Esophagus muscularis mucosa (tissue), 4 donors: ENCODE measurements around the gene DNMT3B. TPM values are rescaled to one million over a fixed set of nuclear protein-coding genes. Genes with fewer than 3 reads are reported as not detected.

Experiments
- DNase-seq: peaks from one replicate; pipeline ENCODE4 v3.0.0-alpha.2; 2017; ENCODE audit errors: extremely low spot score
- H3K27ac ChIP-seq, 4 donors: fragments of 200-600 bp; sonication (generic); replicated peaks in 1 of 4; 1 replicate in 3 of 4; 2 replicates in 1 of 4; pipeline ENCODE4 v1.5.1; 2016 to 2019; ENCODE audit warnings: mild to moderate bottlenecking in 1 of 4
- H3K27me3 ChIP-seq, 4 donors: fragments of 200-600 bp; sonication (generic); one replicate each; pipeline versions ENCODE4 v1.5.1 to v1.6.0; 2016 to 2019
- H3K36me3 ChIP-seq, 4 donors: fragments of 200-600 bp; sonication (generic); one replicate each; pipeline ENCODE4 v1.5.1; 2016 to 2019
- H3K4me1 ChIP-seq, 4 donors: fragments of 200-600 bp; sonication (generic); one replicate each; pipeline ENCODE4 v1.5.1; 2016 to 2019
- H3K4me3 ChIP-seq, 4 donors: fragments of 200-600 bp; sonication (generic); 1 replicate in 2 of 4; 2 replicates in 2 of 4; pipeline ENCODE4 v1.5.1; 2016 to 2019; ENCODE audit warnings: mild to moderate bottlenecking in 4 of 4, moderate library complexity in 1 of 4
- H3K9me3 ChIP-seq, 4 donors: fragments of 200-600 bp; sonication (generic); 1 replicate in 3 of 4; 2 replicates in 1 of 4; pipeline ENCODE4 v1.5.1; 2016 to 2019
- EP300 ChIP-seq: sonication (generic); formaldehyde crosslinking; IDR thresholded peaks from one replicate; pipeline ENCODE4 v1.6.1; 2017; ENCODE audit warnings: antibody characterized with exemption
- POLR2A ChIP-seq: fragments of 450-650 bp; IDR thresholded peaks from one replicate; pipeline ENCODE4 v1.6.1; 2017; ENCODE audit warnings: antibody characterized with exemption, moderate library complexity, mild to moderate bottlenecking, low read depth
- POLR2AphosphoS5 ChIP-seq, 2 donors: sonication (generic); formaldehyde crosslinking; IDR thresholded peaks; one replicate each; pipeline ENCODE4 v1.6.1; 2017; ENCODE audit warnings: antibody characterized with exemption in 2 of 2
- WGBS: methylation state at CpG from one replicate; pipeline ENCODE4 v1.1.5; 2018; 5-methylcytosine and 5-hydroxymethylcytosine counted together
- intact Hi-C: fragments of 100-400 bp; cut with DNase I; formaldehyde crosslinking; loops from one replicate; pipeline ENCODE4 v1.15.1; 2023
- total RNA-seq, 4 donors: library from RNA; depleted of rRNA; stranded (reverse); fragments of >200 nt; gene quantifications; one replicate each; pipeline versions ENCODE4 v1.1.0 to v1.2.1, GENCODE V29; 2016
- TF ChIP-seq, protein P1 (sequence below), 3 experiments: fragments of 200-600 bp in 2 of 3; fragments of 450-650 bp in 1 of 3; sonication (generic) in 2 of 3; IDR thresholded peaks; one replicate each; pipeline ENCODE4 v1.5.1; 2017 to 2019; ENCODE audit warnings: antibody characterized with exemption in 3 of 3, mild to moderate bottlenecking in 2 of 3, moderate library complexity in 1 of 3

Gene DNMT3B
- total RNA-seq, 4 donors from 2014 or later, result 0.40 to 0.97 (median 0.66) TPM

DNA sequence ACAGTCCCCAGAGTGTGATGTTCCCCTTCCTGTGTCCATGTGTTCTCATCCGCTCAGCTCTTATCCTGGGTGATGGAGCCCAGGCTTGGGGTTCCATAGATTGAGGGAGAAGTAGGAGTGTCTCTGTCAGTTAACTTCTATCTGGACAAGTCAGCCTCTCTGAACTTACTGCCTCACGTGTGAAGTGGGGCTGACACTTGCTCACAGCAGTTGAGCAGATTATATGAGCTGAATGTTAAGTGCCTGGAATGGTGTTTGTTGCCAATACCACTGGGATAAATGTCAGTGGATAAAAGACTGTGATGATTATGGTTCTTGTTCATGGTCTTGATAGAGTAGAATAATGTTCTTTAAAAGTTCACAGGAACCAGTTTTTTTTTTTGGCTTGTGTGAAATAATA is 79.4 kb downstream of the DNMT3B start:
- peaks cover 0 to 11% (median 2%) of the 10 kb centered on the region in 4 donors for H3K4me1 ChIP-seq
- intact Hi-C loops, result no loop called here
- H3K4me3 ChIP-seq, result no peak overlapping the region
- no peaks in the 10 kb centered on the region for H3K27me3 ChIP-seq
- 90% methylated on average over 1 of the region's 2 CpGs for WGBS
- TF ChIP-seq POLR2A (no peak), POLR2AphosphoS5 (IDR thresholded peaks at IDR 0.05) (no peak), EP300 (no peak)
- TF ChIP-seq, protein P1, sequence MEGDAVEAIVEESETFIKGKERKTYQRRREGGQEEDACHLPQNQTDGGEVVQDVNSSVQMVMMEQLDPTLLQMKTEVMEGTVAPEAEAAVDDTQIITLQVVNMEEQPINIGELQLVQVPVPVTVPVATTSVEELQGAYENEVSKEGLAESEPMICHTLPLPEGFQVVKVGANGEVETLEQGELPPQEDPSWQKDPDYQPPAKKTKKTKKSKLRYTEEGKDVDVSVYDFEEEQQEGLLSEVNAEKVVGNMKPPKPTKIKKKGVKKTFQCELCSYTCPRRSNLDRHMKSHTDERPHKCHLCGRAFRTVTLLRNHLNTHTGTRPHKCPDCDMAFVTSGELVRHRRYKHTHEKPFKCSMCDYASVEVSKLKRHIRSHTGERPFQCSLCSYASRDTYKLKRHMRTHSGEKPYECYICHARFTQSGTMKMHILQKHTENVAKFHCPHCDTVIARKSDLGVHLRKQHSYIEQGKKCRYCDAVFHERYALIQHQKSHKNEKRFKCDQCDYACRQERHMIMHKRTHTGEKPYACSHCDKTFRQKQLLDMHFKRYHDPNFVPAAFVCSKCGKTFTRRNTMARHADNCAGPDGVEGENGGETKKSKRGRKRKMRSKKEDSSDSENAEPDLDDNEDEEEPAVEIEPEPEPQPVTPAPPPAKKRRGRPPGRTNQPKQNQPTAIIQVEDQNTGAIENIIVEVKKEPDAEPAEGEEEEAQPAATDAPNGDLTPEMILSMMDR (IDR thresholded peaks at IDR 0.05), result no peak
- DNase-seq, result no peak
- peaks cover 51 to 88% (median 80%) of the 10 kb centered on the region in 4 donors for H3K36me3 ChIP-seq
- H3K27ac ChIP-seq, result no peak overlapping the region
- H3K9me3 ChIP-seq, result no peaks in the 10 kb centered on the region

DNA sequence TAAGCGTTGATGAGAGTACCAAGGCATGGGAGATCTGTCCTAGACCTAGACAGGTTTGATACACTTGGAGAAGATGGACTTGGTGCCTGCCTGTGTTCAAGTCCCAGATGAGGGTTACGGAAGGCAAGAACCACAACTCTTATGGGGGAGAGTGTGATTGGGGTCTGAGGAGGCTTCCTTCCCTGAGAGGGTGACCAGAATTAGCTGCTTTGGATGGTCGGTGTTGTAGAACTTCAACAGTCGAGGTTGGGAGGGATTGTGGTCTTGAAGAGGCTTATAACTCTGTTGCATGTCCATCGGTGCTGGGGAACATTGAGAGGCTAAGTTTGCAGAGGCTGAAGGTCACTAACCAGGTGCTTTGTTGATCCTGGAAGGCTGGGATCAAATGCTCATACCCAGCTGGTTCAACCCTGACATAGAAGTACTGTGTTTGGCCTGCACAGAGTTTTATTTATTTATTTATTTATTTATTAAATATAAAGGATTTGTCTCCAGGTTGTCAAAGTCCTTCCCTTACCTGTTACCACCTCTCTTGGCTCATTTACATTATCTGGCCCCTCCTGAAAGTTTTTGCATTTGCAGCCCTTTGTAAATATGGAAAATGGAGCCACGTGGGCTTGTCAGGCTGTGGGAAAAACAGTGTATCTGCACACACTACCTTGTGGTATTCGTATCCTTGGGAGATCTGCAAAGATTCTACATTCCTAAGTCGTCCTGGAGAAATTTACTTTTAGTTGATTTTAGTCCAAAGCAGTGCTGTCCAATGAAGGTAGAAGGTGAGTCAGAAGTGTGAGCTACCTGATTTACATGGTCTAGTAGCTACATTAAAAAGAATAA is 80.7 kb downstream of the DNMT3B start:
- 89% methylated on average over 8 of the region's 8 CpGs for WGBS
- DNase-seq, result no peak
- no peak overlapping the region for H3K4me3 ChIP-seq
- intact Hi-C loops, result no loop called here
- no peak overlapping the region for H3K27ac ChIP-seq
- TF ChIP-seq POLR2AphosphoS5 (IDR thresholded peaks at IDR 0.05) (no peak), EP300 (no peak), POLR2A (no peak)
- TF ChIP-seq, protein P1 (IDR thresholded peaks at IDR 0.05), result no peak
- H3K9me3 ChIP-seq, result no peaks in the 10 kb centered on the region
- peaks cover 54 to 88% (median 80%) of the 10 kb centered on the region in 4 donors for H3K36me3 ChIP-seq
- peaks cover 0 to 11% (median 2%) of the 10 kb centered on the region in 4 donors for H3K4me1 ChIP-seq
- H3K27me3 ChIP-seq, result no peaks in the 10 kb centered on the region

DNA sequence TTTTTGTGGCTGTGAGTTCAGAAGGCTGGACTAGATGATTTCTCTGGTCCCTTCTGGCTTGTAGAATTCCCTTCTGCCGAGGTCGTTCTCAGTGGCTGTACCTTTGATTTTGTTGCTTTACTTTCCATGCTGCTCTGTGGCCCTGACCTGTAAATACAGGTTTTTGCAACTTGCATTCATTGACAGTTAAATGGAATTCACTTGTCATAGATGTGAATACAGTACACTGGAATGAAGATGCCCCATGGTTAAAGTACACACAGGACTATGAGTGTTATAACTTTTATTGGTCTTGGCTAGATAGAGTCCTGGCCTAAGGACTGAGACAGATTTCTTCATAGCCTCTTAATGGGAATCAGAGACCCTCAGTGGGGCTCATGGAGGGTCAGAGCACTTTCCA is 83.6 kb downstream of the DNMT3B start:
- DNase-seq, result no peak
- Histone ChIP-seq H3K27me3 (no peaks in the 10 kb centered on the region), H3K9me3 (no peaks in the 10 kb centered on the region), H3K27ac (no peak overlapping the region), H3K4me1 (peaks cover 0 to 11% (median 2%) of the 10 kb centered on the region in 4 donors), H3K4me3 (no peak overlapping the region), H3K36me3 (peaks cover 58 to 87% (median 76%) of the 10 kb centered on the region in 4 donors)
- TF ChIP-seq POLR2A (no peak), EP300 (no peak), POLR2AphosphoS5 (IDR thresholded peaks at IDR 0.05) (no peak)
- TF ChIP-seq, protein P1 (IDR thresholded peaks at IDR 0.05), result no peak
- 96% methylated on average over 2 of the region's 2 CpGs for WGBS
- intact Hi-C loops, result no loop called here

DNA sequence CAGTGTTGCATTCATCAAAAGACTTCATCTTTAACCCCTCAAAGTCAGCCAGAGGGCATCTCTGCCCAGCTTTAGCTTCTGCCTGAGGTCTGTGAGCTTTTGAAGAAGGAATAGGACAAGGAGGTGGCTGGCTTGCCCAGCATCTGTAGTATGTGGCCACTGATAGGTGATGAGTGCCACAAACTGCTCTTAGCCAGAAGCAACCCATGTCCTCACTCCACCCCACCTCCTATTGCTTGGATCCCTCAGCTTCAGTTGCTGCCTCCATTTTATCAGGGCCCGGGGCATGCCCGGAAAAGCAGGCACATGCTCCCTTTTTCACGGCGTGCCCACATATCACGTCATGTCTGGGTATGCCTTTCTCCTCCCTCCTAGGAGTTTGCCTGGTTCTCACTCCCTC is 84.7 kb downstream of the DNMT3B start:
- no peak overlapping the region for H3K27ac ChIP-seq
- TF ChIP-seq EP300 (no peak), POLR2A (no peak), POLR2AphosphoS5 (IDR thresholded peaks at IDR 0.05) (no peak)
- TF ChIP-seq, protein P1 (IDR thresholded peaks at IDR 0.05), result no peak
- 97% methylated on average over 5 of the region's 5 CpGs for WGBS
- intact Hi-C loops, result no loop called here
- H3K4me3 ChIP-seq, result no peak overlapping the region
- H3K27me3 ChIP-seq, result no peaks in the 10 kb centered on the region
- DNase-seq, result no peak
- H3K4me1 ChIP-seq, result peaks cover 0 to 11% (median 2%) of the 10 kb centered on the region in 4 donors
- no peaks in the 10 kb centered on the region for H3K9me3 ChIP-seq
- H3K36me3 ChIP-seq, result peaks cover 52 to 87% (median 77%) of the 10 kb centered on the region in 4 donors
